ENCODE measurements around the gene ATP10A. TPM values are rescaled to one million over a fixed set of nuclear protein-coding genes. Genes with fewer than 3 reads are reported as not detected.
A peak's percentile ranks its signal among the peaks of the same experiment; 100 is the strongest.

The ATP10A gene
- total and polyA plus RNA-seq, 9 of the 15 experiments (the other 6 are each of a cell fraction or from before 2014, with no cell fraction given), result 0.09 TPM; not detected in 8

DNA sequence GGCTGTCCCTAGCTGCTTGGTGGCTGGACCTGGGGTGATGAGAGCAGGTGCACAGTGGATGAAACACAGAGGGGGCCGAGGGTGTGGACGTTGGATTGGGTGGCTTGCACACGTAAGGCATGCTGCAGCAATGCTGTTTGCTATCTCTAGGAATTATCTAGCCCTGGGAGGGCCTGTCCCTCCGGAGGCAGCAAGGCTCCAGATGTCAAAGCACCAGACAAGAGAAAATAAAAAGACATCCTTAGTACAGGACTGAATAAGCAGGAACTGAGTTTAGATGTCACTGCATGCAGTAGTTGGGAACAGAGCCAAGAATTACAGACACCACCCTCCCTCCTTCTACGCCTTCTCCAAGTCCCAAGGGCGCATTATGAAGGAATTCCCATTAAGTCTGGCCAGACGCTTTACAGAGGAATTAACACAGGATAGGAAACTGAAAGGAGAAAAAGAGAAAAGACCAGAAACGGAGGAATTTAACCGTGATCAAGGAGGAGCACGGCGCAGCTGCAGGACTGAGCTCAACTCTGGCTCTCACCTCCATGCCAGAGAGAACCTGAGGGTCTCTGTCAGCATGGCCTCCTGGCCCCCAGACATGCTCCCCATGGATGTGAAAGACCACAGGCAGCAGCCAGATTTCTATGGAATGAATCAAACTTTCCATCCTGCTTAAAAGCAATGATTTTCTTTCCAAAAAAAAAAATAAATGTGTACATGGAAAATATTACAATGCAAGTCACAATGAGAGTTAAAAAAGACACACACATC, 13.8 kb downstream of the ATP10A start:
- Histone ChIP-seq H3K4me2 (ENCODE audit: insufficient read depth, low read length) (no peak overlapping the region), H3K36me3 (ENCODE audit: control insufficient read depth, insufficient read depth, low read length) (no peaks in the 10 kb centered on the region), H2AFZ (ENCODE audit: low read depth, low read length) (no peak overlapping the region), H3K27me3 (ENCODE audit: control insufficient read depth in 2 of 2, insufficient read depth in 2 of 2, low read length in 2 of 2) (peaks cover 0 to 19% of the 10 kb centered on the region in 2 experiments; a peak in 1 of 5 replicates), H3K4me1 (replicated peaks in 1 of 2; ENCODE audit: control insufficient read depth in 2 of 2, insufficient read depth in 2 of 2, low read length in 2 of 2) (peaks cover 4% of the 10 kb centered on the region in 2 experiments; a peak in 2 of 5 replicates), H3K9me3 (replicated peaks; ENCODE audit: control insufficient read depth, insufficient read depth, low read depth, low read length) (no peaks in the 10 kb centered on the region), H3K9ac (ENCODE audit: insufficient read depth in 1 of 2, low read depth in 2 of 2, low read length in 2 of 2) (no peak overlapping the region), H3K9me1 (ENCODE audit: control insufficient read depth, insufficient read depth, low read length) (no peaks in the 10 kb centered on the region), H3K27ac (ENCODE audit: extremely low read depth, low read depth, low read length) (no peak overlapping the region), H3K79me2 (ENCODE audit: control insufficient read depth, insufficient read depth, low read length) (no peaks in the 10 kb centered on the region), H3K4me3 (no peak overlapping the region), H4K20me1 (replicated peaks; ENCODE audit: control insufficient read depth, insufficient read depth, low read length) (no peaks in the 10 kb centered on the region)
- DNase-seq (ENCODE audit: extremely low read depth in 1 of 4, low spot score in 3 of 4) (no peak), FAIRE-seq (no peak), ATAC-seq (no peak)
- ChIA-PET POLR2A (no interaction called here), CTCF (ENCODE audit: low intra/inter-chr PET ratio) (no interaction called here)
- in situ Hi-C loops (cut with MboI), result no loop called here
- intact Hi-C loops (cut with micrococcal nuclease), result no loop called here
- no TSS peak for BruUV-seq (replicated peaks)
- 6% methylated on average over 11 of the region's 11 CpGs for WGBS (ENCODE audit: insufficient coverage, low coverage, missing lambda C conversion rate)
- TF ChIP-seq TRIM28 (IDR thresholded peaks at IDR 0.05) (no peak), POLR3G (IDR thresholded peaks at IDR 0.05; ENCODE audit: extremely low read depth, insufficient read length, insufficient replicate concordance) (no peak), NFE2 (IDR thresholded peaks at IDR 0.05; ENCODE audit: low read depth) (no peak), BCOR (IDR thresholded peaks at IDR 0.05) (no peak), KDM1A (IDR thresholded peaks at IDR 0.05) (no peak), NCOA1 (IDR thresholded peaks at IDR 0.05; ENCODE audit: low read depth) (no peak), MAFF (IDR thresholded peaks at IDR 0.05; ENCODE audit: low read length) (no peak), NFIC (IDR thresholded peaks at IDR 0.05) (0 out of 2 replicates have a peak, but pooled peaks have one; percentile 32)
- TF ChIP-seq, protein P1, sequence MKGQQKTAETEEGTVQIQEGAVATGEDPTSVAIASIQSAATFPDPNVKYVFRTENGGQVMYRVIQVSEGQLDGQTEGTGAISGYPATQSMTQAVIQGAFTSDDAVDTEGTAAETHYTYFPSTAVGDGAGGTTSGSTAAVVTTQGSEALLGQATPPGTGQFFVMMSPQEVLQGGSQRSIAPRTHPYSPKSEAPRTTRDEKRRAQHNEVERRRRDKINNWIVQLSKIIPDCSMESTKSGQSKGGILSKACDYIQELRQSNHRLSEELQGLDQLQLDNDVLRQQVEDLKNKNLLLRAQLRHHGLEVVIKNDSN (CRISPR knock-in tag; IDR thresholded peaks at IDR 0.05), result no peak
